HG02938 (cell line): ENCODE results near the gene SPATA33.

Source experiments
- ATAC-seq: cut with Tn5 transposase; IDR thresholded peaks from one replicate; pipeline ENCODE4 v1.9.1; 2021; ENCODE audit warnings: mild to moderate bottlenecking, moderate library complexity; ENCODE audit not compliant: unreplicated experiment

SPATA33 gene

GRCh38 chr16:89706518-89707260 lies 49.1 kb downstream of the SPATA33 start:
- no peak for ATAC-seq

- no peak for ATAC-seq
Measured at GRCh38 chr16:89707695-89708094, 50.1 kb downstream of the SPATA33 start.

GRCh38 chr16:89708481-89708931 lies 50.9 kb downstream of the SPATA33 start:
- ATAC-seq = no peak

GRCh38 chr16:89709166-89709565 lies 51.5 kb downstream of the SPATA33 start:
- no peak for ATAC-seq

- no peak for ATAC-seq
Measured at GRCh38 chr16:89709716-89710432, 52.2 kb downstream of the SPATA33 start.

- no peak for ATAC-seq
Measured at GRCh38 chr16:89710709-89711564, 53.3 kb downstream of the SPATA33 start.

- no peak for ATAC-seq
Measured at GRCh38 chr16:89711601-89712273, 54.1 kb downstream of the SPATA33 start.

GRCh38 chr16:89712274-89712781 lies 54.7 kb downstream of the SPATA33 start:
- ATAC-seq = no peak

GRCh38 chr16:89716493-89716892 lies 58.9 kb downstream of the SPATA33 start:
- ATAC-seq = no peak

GRCh38 chr16:89716916-89717687 lies 59.5 kb downstream of the SPATA33 start:
- ATAC-seq = no peak

GRCh38 chr16:89717688-89718505 lies 60.3 kb downstream of the SPATA33 start:
- ATAC-seq = no peak
